HG02973 (cell line): ENCODE data around the gene C10orf90.
"Not testable (repeated sequence)": the region's sequence is repeated elsewhere in the genome, so short reads cannot be mapped to it uniquely, and the experiment has no call there.

Source experiments
- ATAC-seq: cut with Tn5 transposase; IDR thresholded peaks from one replicate; pipeline ENCODE4 v1.9.1; 2021; ENCODE audit warnings: moderate library complexity; ENCODE audit not compliant: unreplicated experiment

The C10orf90 gene

DNA sequence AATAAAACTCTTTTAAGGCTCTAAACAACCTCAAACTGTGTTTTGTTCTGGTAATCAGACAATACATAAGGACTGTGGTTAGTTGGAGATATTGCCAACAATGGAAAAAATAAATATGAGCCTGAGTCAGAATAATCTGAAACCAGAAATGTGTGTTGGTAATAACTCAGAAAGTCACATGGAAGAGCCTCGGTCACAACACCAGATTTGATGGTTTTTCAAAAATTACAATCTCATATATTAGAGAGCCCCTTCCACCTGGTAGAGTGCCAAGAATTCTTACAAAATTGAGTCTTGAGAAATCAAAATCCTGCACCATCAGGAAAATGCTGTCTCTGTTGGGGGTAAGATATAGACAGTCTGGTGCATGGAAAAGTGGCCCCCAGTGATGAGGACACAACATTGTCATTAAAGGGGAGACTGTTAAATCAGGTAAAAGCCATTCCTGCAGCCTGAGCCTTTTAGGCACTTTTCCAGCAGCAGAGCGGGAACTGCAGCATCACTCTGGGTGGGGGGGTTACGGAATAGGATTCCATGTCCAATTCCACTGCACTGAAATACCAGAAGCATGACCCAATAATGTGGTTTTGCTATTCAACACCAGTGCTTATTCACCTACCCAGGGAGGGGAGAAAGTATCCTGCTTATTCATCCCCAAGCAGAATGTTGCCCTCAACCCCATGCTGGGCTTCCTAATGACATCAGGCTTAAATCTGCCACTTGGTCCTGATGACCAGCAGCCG, 272.7 kb downstream of the C10orf90 start:
- no peak for ATAC-seq

DNA sequence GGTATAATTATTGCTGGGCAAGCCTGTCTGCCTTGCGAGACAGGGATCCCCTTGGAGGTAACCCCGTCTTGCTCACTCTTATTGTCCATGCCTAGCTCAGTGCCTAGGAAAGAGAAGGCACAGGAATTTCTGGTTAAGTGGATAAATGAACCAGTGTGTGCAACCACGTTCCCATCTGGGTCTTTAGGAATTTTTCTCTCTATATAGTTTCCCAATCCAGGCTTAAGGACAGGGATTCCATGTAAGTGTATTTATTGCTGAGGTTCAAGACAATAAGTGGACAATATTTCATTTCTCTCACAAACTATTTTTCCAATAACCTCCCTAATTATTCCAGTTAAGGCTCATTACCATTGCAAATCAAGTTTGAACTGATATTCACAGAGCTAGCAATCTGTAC, 273.3 kb downstream of the C10orf90 start:
- ATAC-seq = no peak

DNA sequence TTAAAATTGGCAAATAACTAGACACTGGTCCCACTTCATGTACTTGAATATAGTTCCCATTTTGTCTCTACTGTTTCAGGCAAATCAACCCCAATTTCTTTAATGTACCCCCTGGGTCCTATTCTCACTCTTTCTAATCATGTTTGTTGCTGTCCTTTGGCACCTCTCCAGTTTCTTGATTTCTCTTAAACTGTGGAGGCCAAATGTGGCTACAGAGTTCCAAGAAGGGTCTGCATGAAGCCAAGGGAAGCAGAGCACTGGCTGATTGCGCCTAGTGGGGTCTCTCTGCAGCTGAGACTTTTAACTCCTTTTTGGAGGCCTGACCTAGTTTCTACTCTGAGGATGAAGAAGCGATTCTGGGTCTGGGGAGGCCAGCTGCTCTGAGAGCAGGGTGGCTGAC, 275.5 kb downstream of the C10orf90 start:
- no peak for ATAC-seq

DNA sequence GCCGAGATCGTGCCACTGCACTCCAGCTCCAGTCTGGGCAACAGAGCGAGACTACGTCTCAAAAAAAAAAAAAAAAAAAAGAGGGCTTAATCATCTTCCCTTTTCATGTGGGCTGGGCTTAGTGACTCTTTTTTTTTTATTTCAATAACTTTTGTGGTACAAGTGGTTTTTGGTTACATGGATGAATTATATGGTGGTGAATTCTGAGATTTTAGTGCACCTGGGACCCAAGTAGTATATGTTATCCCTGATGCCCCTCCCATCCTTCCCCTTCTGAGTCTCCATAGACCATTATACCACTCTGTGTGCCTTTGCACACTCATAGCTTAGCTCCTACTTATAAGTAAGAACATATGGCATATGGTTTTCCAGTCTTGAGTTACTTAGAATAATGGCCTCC, 277.4 kb downstream of the C10orf90 start:
- no peak for ATAC-seq

DNA sequence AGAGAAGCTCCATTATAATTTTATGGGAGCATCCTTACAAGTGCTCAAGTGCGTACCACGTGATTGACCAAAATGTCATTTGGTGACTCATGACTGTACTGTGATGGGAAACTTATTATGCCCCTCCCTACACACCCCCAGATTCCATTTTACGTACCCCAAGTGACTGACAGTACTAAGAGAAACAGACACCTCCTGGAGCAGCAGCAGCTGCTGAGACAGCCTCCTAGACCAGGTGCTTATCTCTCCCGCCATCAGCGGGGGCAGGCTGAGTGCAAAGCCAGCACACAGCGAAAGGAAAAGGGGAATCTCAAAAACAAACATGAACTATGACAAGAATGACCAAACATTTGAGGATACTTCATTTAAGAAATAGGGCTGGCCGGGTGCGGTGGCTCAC, 278.0 kb downstream of the C10orf90 start:
- no peak for ATAC-seq

DNA sequence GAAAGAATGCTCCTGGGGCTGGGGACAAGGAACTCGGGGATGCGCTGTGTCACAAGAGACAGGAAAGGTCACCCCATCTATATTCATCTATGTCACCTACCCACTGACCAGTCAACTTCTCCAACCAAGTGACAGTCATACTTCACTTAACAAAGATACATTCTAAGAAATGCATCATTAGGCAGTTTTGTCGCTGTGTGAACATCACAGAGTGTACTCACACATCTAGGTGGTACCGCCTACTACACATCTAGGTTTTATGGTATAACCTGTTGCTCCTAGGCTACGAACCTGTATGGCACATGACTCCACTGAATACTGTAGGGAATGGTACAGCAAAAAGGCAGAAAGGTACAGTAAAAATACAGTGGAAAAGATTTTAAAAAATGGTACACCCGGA, 278.4 kb downstream of the C10orf90 start:
- no peak for ATAC-seq

DNA sequence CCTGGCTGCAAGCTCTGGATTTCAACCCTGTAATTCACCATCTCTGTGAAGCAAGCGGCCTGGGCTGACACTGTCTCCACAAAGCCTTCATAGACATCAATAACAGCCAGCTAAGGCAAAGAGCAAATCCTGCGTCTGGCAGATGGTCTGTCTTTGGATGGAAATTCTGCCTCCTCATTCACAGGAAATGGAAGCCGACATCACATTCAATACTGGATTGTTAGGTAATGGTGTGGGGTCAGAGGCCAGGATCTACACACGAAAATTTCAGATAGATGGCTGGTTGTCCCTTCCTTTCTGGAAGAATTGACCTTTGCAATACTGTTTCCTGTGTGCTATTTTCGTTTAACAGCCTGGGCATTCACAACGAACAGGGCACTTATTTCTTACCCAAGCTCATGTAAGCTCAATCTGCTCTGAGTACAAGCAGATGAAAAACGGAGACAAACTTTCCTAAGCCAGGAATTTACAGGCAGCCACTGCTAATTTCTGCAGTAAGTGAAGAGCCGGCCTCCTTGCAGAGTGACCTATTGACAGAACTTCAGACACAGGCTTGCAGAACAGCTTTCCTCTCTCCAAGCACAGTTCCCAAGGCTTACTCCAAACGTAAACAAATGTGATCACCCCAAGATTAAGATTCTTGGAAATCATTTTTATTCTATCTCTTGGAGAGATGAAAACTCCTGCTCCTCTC, 279.2 kb downstream of the C10orf90 start:
- ATAC-seq = no peak

DNA sequence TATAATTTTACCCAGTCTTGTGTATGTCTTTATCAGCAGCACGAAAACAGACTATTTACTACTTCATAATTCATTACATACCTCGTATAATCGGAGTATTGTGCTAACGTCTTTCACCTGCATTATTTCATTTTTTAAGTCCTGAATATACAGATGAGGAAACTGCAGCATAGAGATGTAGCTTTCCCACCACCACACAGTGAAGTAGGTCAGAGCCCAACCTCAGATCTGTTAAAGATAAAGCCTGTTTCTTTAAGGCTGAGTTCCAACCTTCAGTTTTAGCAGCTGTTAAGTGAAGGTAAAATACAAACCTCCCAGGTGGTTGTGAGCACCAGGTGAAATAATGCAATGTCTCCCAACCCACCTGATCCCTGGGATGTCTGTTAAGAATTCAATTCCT, 280.2 kb downstream of the C10orf90 start:
- no peak for ATAC-seq

DNA sequence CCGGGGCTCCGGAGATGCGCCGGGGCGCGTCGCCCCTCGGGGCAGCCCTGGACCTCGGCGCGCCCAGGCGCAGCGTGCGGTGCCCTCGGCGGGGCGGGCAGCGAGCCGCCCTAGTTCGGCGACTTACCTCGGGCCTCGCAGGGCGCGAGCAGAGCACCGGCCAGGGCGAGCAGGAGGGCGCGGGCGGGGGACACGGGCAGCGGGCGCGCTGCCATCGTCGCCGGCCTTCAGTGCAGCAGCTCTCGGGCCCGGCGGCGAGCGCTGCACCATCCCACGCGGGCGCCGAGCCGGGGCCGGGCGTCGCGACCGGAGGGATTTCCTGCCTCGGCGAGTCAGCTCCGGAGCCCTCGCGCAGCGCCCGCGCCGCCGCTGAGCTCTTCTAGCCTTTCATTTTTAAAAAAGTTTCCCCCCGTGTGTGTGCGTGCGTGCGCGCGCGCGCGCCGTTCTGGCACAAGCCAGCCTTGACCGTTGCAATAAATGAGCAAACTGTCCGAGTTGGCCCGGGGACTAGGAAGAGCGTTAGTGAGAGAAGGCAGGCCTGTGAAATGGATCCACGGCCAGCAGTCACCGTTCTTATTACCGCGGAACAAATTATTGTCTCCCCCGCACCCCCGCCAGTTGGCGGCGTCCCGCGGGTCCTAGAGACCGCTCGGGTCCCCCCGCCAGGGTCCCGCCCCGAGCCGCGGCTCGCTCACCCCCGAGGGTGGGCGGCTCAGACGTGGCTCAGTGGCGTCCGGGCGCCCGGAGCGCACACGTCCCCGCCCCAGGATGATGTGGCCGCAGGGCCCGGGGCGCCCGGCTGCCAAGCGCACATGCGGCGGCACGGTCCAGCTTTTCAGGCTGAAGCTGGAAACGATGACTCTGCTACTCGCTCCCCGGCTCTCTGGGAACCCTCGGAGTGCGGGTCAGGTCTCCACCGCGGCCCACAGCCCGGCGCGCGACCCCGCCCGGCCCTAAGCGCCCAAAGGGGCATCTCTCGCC, 282.3 kb downstream of the C10orf90 start, which contains the start of gene ADAM12:
Gene ADAM12, minus strand, starts transcription at position 547 of the 981 bp plus-strand sequence. Its CDS starts 332 bp downstream, at position 215.
- ATAC-seq = no peak

DNA sequence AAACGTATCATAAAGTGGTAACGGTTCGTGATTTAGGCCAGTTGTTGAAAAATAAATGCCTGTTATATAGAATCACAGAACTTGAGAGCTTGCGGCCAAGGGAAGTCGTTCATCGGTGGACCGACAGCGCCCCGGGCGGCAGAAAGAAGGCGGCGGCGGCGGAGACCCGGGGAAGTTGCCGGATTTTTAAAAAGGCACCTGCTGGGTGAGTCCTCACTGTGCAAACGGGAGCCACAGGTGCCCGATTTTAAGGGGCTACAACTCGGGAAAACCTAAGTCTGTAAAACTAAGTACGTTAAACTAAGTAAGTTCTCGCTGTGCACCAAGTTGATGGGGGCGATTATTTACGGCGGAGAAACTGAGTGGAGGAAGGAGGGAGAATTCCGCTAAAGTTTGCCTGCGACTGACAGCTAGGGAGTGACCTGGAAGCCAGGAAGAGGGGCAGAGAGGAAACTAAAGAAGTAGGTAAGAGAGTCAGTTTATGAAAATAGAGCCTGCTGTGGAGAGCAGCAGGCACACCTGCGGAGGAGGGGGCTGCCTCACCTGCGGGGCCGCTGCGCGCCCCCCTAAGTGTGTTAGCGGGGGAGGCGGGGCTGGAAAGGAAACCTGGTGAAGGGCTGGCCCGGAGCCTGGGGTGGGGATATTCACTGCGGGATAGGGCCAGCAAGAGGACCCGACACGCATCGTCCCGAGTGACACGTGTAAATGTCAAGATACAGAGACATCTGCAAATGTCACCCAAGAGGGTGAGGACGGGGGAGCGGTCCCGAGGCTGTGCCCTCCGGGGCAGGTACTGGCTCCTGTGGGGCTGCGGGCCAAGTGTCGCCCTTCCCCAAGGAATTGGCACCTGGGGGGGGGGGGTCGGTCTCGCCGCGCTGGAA, 283.2 kb downstream of the C10orf90 start:
- ATAC-seq = no peak

DNA sequence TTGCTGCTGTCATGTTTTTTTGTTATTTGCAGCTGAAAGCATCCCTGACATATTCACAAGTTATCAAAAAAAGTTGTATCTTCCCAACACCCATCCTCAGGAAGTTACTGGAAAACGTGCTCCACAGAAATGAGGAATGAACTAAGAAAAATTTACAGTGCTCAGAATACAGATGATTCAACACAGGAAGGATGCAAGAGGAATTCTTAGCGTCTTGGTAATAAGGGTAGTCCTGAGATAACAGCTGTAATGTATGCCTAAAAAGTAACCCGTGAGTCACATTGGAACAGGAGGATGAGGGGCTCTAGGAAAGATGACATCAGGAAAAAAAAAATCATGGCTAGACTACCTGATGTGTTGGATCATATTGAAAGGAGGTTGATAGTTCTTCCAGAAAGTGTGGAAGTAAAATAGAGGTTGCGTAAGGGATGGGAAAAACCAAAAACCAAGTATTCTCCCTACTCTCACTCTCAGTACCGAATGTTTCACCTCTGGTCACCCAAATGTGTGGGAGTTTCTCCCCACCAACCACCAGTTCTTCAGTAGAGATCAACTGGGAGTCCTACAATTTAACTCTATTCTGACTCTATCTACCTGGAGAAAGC, 286.1 kb downstream of the C10orf90 start:
- ATAC-seq = no peak

DNA sequence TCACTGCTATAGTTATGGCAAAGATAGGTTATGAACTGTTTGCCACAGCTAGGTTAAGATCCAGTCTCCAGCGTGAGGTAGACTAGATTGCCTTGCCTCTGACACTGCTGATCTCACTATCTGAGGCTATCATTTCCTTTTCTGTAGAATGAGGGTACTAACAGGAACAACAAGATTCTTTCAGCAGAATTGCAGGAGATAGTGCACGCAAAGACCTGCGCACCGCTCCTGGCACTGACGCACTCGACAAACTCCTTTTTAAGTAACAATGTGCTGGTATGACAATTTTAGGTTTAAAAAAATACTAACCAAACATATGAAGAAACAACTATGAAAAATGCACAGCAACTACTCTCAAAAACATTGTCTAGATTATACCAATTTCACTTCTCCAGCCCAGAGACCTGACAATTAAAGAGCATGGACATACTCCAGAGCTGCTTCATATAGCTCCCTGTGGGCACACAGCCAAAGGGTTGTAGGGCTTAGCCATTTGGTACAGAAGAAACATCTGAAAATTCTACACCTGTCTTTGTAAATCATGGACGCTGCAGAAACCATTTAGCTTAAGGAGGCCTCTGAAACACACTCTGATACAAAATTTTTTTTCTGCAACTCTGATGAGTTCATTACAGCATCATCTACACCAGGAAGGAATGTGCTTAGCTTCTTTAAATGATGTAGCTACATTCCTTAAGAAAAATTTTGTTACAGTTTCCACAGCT, 290.0 kb downstream of the C10orf90 start:
- ATAC-seq = no peak

DNA sequence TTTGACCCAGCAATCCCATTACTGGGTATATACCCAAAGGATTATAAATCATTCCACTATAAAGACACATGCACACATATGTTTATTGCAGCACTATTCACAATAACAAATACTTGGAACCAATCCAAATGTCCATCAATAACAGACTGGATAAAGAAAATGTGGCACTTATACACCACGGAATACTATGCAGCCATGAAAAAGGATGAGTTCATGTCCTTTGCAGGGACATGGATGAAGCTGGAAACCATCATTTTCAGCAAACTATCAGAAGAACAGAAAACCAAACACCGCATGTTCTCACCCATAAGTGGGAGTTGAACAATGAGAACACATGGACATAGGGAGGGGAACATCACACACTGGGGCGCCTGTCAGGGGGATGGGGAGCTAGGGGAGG, 291.3 kb downstream of the C10orf90 start:
- not testable (repeated sequence) for ATAC-seq

DNA sequence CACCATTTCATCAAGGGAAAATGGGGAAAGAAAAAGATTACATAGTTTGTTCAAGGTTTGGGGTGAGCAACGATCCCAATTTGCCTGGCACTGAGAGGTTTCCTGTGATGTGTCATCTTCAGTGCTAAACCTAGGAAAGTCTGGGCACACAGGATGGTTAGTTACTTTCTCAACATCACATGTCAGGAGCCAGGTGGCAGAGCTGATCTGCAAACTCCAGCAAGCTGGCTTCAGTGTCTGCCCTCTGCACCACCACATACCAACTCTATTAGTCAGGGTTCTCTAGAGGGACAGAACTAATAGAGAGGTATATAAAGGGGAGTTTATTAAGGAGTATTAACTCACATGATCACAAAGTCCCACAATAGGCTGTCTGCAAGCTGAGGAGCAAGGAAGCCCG, 293.5 kb downstream of the C10orf90 start:
- ATAC-seq = no peak

DNA sequence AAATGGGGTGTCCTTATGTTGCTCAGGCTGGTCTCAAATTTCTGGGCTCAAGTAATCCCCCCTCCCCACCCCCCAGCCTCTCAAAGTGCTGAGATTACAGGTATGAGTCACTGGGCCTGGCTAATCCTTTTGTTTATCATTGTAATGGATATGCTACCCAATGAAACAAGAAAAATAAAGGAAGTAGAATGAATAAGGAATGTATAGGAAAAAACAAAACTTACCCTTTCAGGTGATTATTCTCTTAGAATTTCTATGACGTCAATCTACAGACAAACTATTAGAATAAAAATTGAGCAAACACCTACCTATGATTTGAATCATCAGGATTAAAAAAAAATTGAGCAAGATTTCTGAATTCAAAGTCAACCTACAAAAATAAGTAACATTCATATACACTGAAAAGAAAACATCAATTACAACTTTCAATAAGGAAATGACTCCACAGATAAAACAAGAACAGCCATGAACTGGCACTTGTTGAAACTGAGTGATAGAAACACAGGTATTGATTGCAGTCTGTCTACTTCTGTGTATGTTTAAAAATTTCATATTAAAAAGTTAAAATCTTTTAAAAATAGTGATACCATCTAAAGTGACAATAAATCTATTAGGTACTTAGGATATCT, 294.5 kb downstream of the C10orf90 start:
- ATAC-seq = no peak

DNA sequence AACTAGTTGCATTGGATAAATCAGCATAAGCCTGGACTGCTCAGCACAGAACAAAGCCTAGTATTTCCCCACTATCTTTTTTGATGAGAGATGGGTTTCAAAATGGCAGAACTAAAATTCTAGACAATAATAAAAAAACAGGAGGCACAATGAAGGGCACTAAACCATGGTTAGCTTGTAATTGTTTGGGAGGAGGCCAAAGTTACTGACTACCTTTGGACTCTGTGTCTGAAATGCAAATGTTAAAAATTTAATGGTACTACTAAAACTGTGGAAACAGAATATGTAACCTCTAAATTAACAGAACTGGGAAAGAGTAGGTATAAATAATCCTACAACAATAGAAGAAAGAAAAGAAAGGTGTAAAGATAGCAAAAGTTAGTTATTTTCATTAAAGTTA, 295.2 kb downstream of the C10orf90 start:
- no peak for ATAC-seq
